AG10803 (cell line): ENCODE data around the gene DAD1.
A peak's percentile ranks its signal among the peaks of the same experiment; 100 is the strongest.

Experiments used
- DNase-seq: peaks from one replicate; pipeline ENCODE4 v3.0.0; 2010; ENCODE audit warnings: low read depth
- H3K4me3 ChIP-seq: 2 replicates; pipeline ENCODE4 v1.5.1; 2011; ENCODE audit warnings: mild to moderate bottlenecking, low read length, control low read depth
- TF ChIP-seq, protein P1 (sequence below): conservative IDR thresholded peaks from 2 replicates; pipeline ENCODE4 v1.5.1; 2011; ENCODE audit warnings: mild to moderate bottlenecking, low read length, control low read depth, inconsistent platforms

Gene DAD1

DNA sequence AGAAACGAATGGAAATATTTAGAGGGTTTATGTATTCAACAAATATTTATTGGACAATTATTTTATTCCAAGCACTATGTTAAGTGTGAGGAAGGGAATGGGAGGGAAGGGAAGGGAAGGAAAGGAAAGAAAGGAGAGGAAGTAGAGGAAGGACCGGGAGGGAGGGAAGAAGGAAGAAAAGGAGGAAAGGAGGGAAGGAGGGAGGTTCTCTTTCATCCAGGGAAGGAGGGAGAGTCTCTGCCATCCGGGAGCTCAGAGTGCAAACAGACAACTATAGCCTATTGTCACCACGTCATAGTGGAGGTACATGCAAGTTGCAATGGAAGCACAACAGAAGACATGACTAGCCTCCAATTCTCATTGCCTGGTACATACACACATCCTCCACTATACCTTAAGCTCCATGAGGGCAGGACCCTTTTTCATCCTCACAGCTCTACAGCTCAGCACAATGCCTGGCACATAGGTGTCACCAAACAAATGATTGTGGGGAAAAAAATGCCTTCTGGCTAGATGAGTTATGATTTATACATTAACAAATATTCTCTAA, 48.1 kb downstream of the DAD1 start:
- no peak overlapping the region for H3K4me3 ChIP-seq
- no peak for DNase-seq
- TF ChIP-seq, protein P1, sequence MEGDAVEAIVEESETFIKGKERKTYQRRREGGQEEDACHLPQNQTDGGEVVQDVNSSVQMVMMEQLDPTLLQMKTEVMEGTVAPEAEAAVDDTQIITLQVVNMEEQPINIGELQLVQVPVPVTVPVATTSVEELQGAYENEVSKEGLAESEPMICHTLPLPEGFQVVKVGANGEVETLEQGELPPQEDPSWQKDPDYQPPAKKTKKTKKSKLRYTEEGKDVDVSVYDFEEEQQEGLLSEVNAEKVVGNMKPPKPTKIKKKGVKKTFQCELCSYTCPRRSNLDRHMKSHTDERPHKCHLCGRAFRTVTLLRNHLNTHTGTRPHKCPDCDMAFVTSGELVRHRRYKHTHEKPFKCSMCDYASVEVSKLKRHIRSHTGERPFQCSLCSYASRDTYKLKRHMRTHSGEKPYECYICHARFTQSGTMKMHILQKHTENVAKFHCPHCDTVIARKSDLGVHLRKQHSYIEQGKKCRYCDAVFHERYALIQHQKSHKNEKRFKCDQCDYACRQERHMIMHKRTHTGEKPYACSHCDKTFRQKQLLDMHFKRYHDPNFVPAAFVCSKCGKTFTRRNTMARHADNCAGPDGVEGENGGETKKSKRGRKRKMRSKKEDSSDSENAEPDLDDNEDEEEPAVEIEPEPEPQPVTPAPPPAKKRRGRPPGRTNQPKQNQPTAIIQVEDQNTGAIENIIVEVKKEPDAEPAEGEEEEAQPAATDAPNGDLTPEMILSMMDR = no peak

DNA sequence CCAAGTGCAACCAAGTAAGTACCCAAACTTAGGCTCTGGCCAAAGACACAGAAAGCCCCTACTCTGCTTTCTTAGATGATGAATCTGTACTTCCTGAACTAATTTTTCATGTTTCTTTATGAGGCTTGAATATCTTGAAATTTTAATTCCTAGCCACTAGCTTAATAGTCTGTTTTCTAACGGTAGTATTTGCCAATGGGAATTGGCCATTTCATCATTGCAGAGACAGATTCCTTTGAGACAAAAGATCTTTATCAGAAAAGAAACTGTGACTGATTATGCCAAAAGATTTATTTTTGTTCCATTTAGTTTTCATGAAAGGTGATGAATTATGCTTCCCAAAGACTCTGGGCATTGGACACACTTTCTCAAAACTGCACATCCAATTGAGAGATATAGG, 48.7 kb downstream of the DAD1 start:
- DNase-seq = no peak
- TF ChIP-seq, protein P1 = no peak
- H3K4me3 ChIP-seq = no peak overlapping the region

- TF ChIP-seq, protein P1 = no peak
- no peak overlapping the region for H3K4me3 ChIP-seq
- DNase-seq = no peak
Observed at GRCh38 chr14:22539831-22540230, 49.2 kb downstream of the DAD1 start.

DNA sequence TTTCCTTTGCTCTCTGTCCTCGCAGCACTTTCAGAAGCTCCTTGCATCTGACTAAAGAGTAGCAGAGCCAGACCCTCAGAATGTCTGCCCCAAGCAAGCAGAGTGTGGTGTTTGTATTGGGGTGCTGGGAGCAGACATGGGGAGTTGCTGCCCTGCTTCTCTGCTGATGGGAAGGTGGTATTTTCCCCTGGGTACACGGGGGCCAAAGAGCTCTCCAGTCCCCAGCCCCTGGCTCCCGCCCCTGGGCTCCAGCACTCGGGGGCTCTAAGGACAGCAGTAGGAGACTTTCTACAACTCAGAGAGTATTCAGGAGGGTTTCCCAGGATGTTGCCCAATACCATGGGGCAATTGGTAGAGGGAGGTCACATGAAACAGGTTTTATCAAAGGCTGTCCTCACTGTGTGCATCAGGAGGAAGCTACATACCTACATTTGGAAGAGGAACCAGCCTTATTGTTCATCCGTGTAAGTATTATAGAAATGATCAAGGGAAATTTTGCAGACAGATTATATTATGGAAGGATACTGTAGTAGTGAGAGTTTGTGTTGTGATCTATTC, 50.3 kb downstream of the DAD1 start:
- no peak for DNase-seq
- TF ChIP-seq, protein P1 = no peak

DNA sequence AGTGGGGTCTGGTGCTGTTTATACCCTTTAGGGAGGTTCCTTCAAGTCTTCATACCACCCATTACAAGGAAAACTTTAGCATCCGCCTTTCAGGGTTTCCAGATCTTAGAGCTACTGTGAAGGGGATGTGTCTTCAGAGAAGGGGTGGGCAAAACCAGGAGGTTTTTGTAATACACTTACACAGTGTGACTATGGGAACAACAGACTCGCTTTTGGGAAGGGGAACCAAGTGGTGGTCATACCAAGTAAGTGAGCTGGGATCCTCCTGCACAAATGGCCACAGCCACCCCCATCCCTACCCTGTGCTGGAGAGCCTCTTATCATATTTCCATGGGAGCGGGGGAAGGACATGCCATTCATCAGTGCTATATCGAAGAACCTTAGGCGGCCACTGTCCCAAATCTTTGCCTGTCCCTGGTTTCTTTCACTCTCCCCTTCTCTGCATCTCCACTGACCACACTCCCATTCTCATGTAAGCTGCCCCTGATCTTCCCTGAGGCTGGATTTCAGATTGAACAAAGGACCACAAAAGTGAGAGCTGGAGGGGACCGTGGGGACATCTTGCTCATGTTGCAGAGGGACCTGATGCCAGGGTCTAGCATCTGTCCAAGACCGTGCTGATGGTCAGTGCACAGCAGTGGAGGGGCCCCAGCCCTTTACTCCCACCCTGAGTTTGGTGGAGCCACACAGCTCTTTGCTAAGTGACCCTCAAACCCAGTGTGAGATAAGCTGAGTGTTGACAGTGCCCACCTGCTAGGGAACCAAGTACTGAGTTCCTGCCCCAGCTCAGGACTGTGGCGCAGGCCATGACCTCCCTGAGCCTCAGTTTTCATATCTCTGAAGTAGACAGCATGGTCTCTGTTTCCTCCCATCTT, 51.4 kb downstream of the DAD1 start:
- H3K4me3 ChIP-seq = no peak overlapping the region
- TF ChIP-seq, protein P1 = no peak
- no peak for DNase-seq

More for the DNA sequence above, 50.3 kb downstream of the DAD1 start:
- no peak overlapping the region for H3K4me3 ChIP-seq

DNA sequence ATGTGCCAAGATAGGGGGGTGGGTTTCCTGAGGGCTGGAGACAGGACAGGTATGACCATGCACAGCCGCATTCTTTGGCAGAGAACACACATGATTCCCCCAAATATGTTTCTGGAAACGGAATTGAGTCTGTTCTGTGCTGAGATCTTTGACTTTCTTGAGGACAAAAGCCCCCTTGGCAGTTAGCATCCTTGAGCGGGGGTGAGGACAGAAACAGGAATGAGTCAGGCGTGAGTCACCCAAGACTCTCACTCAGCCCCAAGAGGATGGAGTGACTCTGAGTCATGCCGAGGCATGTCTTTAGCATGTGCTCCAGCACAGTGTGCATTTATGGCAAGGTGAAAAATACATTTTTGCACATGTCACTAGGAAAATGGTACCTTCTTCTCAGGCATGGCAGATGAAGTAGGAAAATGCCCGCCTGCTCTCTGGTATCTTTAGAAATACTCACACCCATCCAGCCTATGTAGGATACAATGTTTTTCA, 52.1 kb downstream of the DAD1 start:
- H3K4me3 ChIP-seq = no peak overlapping the region
- peak; percentile 89 for DNase-seq
- TF ChIP-seq, protein P1 = no peak
